ENCODE results near the gene ABCB1.

DNA sequence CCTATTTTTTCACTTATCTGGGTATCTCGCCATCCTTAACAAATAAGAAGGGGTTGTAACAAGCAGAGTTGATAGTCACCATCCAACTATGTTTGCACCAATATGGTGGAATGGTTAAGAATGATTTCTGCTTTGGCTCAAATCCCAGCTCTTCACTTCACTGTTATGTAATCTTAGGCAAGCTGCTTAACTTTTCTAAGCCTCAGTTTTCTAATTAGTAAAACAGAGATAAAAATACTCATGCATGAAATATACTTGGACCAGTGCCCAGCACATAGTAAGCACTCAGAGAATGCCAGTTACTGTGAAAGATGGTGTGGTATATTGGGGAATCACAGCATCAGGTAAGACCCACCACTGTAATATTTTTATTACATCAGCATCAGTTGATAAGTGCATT, 33.6 kb downstream of the ABCB1 start:
- TF ChIP-seq, protein P1, sequence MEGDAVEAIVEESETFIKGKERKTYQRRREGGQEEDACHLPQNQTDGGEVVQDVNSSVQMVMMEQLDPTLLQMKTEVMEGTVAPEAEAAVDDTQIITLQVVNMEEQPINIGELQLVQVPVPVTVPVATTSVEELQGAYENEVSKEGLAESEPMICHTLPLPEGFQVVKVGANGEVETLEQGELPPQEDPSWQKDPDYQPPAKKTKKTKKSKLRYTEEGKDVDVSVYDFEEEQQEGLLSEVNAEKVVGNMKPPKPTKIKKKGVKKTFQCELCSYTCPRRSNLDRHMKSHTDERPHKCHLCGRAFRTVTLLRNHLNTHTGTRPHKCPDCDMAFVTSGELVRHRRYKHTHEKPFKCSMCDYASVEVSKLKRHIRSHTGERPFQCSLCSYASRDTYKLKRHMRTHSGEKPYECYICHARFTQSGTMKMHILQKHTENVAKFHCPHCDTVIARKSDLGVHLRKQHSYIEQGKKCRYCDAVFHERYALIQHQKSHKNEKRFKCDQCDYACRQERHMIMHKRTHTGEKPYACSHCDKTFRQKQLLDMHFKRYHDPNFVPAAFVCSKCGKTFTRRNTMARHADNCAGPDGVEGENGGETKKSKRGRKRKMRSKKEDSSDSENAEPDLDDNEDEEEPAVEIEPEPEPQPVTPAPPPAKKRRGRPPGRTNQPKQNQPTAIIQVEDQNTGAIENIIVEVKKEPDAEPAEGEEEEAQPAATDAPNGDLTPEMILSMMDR (IDR thresholded peaks at IDR 0.05; ENCODE audit: low read length): no peak
- no peak for TF ChIP-seq EZH2 (optimal IDR thresholded peaks at IDR 0.05; ENCODE audit: low read depth, low read length)
- TF ChIP-seq EZH2phosphoT487 (IDR thresholded peaks at IDR 0.05; ENCODE audit: low read length): no peak

Data from MM.1S (cell line).